ENCODE measurements around the gene PBX3.

Gene PBX3

DNA sequence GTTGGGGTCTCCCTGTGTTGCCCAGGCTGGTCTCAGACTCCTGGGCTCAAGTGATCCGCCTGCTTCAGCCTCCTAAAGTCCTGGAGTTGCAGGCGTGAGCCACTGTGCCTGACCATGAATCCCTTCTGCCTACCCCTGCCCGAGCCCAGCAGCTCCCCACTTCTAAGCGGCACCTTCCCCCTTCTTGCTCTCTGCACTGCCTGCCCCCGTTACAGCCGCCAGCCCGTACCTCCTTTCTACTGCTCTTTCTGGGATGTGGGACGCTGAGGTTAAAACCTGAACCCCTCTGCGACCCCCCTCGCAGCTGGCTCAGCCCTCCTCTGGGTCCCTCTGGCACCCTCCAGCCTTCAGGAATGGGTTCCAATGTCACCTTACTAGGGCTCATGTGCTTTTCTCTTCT, 249.6 kb downstream of the PBX3 start:
- DNase-seq (ENCODE audit: low read depth in 2 of 2), result no peak

DNA sequence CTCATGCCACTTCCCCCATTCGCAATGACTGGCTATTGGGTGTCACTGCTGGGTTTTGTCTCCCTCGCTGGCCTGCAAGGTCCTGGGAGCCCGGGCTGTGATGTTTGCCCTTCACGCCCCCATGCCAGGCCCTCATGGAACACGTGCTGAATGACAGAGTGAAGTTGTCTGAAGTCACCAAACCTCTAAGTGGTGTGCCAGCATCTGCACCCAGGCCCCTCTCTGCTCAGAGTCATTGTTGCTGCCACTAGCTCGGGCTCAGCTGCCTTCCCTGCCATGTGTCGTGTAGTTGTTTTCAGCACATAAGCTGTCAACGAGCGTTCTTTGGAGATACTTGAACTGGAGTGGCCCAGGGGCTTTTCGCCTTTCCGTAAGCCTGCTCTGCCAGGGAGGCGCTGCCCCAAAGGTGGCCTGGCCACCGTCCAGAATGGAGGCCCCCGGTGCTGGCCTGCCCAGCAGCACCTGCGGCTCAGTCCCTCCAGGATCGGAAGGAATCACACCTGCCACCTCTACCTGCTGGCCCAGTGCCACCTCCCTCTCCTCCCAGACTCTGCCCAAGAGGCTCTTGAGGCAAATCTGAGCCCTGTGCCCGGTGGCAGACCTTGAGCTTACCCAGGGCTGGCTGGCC, 250.1 kb downstream of the PBX3 start:
- DNase-seq (ENCODE audit: low read depth in 2 of 2), result no peak

DNA sequence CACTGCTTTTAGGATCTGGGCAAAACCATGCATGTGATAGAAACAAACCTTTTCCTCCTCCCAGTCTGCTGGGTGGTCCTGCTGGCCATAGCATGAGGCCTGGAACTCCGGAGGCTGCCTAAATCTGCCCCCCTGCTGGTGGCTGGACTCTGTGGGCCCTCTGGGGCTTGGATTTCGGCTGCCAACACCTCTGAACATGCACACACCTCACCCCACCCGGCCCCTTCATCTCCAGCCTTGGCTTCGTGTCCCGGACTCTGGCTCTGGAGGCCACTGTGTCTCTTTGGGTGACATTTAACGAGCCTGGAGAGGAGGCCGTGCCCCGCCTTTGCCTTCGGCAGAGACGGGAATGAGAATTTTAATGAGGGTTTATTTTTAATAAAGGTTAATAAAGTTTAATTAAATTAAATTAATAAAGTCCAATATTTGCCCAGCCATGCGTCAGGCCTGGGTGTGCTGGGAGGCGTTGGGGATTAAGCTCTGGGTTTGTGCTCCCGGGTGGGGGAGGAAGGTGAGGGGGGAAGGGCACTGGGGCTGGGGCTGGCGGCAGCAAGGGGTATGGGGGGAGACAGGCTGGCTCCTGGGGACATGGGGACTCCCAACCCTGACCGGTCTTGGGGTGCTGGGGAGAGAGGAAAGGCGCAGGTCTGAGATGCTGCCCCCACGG, 251.8 kb downstream of the PBX3 start:
- no peak for DNase-seq (ENCODE audit: low read depth in 2 of 2)

DNA sequence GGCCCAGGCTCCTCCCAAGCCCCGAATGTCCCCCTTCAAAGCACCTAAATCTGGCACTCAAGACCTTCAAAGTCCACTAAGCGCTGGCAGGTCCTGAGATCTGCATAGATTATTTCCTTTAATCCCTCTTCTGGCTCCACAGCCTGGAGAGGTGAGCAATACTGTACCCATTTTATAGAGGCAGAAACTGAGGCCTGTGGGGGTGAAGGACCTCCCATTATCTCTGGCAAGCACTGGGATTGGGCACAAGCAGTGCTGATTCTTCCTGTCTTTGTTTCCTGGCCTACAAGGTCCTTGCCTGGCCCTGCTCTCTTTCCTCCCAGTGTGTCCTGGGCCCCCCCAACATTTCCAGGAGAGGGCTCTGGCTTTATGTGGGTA, 252.3 kb downstream of the PBX3 start:
- no peak for DNase-seq (ENCODE audit: low read depth in 2 of 2)

DNA sequence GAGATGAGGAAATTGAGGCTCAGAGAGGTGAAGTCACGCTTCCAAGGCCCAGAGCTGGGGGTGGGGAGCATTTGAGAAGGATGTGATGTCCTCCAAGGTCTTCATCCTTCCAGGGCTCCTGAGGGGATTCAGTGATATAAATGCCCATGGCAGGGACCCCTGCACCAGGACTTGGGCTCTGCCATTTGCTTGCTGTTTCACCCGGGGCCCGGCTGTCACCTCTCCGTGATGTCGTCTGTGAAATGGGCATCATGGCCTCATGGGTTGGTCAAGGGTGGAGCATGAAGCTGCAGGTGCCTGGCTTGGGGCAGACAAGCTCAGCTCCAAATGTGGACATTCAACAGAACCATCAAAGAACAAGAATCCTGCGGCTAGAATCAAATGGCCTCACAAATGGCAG, 253.1 kb downstream of the PBX3 start:
- no peak for DNase-seq (ENCODE audit: low read depth in 2 of 2)

DNA sequence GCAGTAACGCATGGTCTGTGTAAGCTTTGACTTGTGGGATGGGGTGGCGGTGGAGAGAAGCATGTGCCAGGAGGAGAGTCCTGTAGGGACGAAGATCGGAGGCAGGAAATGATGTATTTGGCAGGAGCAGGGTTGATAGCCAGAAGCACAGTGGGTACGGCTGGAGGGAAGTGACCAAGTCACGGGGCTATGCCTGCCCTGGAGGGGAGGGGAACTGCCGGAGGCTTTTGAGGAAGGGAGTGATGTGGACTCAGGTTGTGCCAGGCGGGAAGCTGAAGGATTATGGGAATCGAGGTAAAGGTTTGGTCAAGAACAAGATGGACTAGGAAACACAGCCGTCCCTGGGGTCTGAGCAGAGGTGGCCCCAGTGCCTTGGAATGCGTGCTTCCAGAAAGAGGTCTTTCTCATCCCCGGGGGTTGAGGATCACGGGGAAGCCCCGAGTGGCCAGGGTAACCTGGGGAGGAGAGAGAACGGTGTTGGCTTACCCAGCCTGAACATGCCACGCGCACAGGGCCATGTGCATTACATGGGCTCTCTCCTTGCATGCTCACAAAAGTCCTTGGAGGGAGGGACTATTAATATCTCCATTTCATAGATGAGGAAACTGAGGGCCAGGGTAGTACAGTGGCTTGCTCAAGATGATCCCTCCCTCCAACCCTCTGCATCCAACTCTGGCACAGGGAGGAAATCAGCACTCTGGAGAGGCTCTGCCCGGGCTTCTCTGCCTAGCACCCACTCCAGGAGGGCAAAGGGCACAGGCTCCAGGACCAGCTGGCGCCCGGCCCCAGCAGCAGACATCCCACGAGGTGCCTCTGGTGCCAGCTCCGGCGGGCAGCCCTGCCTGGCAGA, 253.8 kb downstream of the PBX3 start:
- DNase-seq (ENCODE audit: low read depth in 2 of 2), result no peak

DNA sequence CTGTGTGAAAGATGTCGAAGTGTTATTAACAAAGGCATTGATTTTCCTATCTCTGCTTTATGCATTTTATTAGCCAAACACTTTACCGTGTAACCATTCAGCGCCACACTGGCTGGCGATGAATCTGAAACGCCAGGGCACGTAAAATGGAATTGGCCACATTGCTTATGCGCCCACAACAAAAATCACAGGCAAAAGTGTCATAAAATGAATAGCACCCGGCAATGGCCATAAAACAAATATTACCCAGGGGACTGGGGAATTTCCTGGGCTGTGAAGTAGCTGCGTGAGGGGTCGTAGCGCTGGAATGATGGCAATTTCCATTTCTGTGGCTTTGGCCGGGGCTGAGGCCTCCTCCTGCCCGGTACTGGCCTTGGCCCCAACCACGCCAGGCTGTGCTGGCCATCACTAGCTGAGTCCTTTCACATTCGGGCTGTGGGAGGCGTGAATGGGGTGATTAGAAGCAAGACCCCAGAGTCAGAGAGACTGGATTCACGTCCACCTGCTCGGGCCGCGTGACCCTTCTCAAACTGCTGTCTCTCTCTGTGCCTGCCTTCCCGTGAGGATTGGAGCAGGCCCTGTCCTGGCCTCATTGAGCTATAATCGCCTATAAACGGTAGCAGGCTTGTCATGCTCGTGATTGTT, 254.5 kb downstream of the PBX3 start:
- no peak for DNase-seq (ENCODE audit: low read depth in 2 of 2)

DNA sequence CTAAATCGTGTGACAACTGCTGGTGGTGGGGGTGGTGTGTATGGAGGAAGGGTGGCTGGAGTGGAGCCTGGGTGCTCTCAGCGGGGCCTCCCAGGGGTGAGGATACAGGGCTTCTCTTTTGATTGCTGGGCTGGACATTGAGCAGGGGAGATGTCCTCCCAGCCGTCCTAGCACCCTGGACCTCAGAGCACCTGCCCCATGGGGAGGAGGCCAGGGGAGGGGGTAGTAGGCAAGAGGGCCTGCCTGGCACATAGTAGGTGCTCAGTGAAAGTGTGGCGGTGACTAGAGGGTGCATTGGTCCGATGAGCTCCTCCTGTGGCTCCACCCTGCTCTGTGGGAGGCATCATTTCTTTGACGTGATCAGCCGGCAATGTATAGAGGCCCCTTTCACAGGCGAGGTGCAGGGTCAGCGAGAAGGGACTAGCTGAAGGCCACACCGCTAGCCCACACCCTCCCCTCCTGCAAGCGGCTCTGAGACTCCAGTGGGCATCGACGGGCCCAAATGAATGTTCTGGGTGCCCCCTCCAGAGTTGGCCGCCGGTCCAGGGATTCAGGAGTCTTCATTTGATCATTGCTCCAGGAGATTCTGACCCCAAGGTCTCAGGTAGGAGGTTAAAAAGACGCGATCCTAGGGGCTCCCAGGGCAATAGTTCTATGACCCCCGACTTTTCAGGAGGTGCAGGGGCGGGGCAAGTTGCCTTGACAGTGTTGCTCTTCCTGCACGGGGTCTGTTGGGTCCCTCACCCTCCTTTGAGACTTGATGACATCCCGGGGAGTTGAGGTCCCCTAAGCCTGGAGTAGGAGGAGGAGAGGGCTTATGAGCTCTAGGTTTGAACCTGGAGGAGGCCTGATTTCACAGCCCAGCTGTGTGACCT, 255.5 kb downstream of the PBX3 start:
- DNase-seq (ENCODE audit: low read depth in 2 of 2), result no peak

DNA sequence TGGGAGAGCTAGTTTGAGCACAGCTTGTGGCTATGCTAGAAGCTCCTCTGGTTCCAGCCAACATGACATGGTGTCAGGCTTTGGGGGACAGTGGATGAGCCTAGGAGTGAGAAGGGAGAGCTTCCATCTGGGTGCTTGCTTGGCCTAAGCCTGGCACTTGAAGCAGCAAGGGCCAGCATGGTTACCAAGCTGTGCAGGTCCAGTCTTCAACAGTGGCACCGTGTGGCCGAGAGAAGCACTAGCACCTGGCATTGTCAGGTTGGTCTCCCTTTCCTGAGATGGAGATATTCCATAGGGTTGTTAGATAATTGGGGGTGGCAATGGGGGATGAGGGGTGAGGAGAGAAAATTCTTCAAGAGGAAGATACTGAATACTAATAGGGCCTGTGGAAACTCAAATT, 261.9 kb downstream of the PBX3 start:
- no peak for DNase-seq (ENCODE audit: low read depth in 2 of 2)

DNA sequence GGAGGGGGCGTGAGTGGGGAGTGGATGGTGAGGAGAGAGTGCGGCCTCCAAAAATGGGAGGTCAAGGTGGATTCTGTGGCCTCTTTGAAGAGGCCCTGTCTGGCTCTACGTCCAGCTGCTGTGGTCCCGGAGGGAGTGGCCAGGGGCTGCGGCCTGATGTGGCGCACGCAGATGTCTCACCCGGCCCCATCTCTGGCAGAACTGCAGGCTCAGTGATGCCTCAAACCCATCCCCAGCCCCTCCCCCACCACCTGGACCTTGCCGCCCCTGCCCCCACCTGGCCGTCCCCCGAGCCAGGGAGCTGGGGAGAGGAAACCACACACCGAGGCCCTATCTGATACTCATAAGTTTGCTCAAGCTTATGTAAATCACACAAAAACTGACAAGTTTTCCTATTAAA, 267.6 kb downstream of the PBX3 start:
- no peak for DNase-seq (ENCODE audit: low read depth in 2 of 2)

DNA sequence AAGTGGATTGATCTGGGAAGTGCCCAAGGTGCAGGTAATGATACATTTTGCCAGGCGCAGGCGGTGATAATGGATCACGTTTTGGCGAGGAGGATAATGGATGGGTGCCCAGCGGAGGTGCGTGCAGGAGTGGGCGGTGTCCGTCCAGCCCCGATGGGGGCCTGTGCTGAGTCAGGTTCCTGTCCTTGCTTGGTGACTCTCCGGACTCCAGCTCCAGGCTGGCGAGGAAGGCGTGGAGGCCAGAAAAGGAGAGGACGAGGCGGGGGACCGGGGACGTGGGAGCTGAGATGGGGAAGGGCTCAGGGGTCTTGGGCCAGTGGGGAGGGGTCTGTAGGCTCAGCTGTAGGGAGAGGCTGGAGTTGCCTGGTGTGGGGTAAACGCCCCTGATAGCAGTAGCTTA, 268.3 kb downstream of the PBX3 start:
- no peak for DNase-seq (ENCODE audit: low read depth in 2 of 2)

DNA sequence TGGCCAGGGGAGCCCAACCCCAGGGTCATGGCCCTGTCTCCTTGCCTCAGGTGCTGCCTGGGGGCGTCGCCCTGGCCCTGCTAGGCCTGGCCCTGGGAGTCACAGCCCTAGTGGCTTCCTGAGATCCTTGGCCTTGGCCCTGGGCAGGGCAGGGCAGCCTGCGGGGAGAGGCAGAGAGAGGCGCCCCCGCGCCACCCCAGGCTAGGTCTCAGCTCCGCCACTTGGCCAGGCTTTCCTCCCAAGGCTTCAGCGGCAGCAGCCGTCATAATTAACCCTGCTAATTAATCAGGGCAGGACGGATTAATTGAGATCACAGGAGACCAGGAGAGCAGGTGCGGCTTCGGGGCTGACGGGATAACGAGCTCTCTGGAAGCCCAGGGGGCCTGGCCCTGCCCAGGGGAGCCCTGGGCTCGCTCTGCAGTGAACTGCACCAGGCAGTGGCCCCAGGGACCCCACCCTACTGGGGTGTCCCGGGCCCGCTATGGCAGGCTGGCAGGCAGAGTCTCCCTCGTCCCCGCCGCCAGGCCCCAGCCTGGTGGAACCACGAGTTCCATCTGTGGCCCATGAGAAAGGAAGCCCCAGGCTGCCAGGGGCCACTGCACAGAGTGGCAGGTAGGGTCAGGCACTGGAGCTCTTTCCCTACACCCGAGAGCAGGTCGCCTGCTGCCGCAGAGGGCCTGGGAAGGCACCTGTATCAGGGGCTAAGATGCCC, 269.6 kb downstream of the PBX3 start:
- DNase-seq (ENCODE audit: low read depth in 2 of 2), result no peak

All from stimulated activated CD4-positive, alpha-beta T cell treated with anti-CD3 and anti-CD28 coated beads, Interleukin-15, amount 100 ng/mL, for 48 hours (primary cell).